Adrenal gland (tissue), 12 donors: ENCODE measurements around the gene TTLL11. TPM values are rescaled to one million over a fixed set of nuclear protein-coding genes. Genes with fewer than 3 reads are reported as not detected.

ENCODE experiments used
- DNase-seq, 7 donors: peaks; one replicate each; pipeline ENCODE4 v3.0.0-alpha.2; 2019 to 2020
- H3K27ac ChIP-seq, 5 donors: fragments of 200-600 bp; sonication (generic) in 4 of 5; 1 replicate in 3 of 5; 2 replicates in 2 of 5; pipeline versions ENCODE4 v1.5.1 to v1.8.0; 2016 to 2020; ENCODE audit warnings: mild to moderate bottlenecking in 1 of 5
- H3K27me3 ChIP-seq: fragments of 200-600 bp; 2 replicates; pipeline ENCODE4 v1.8.0; 2021
- H3K36me3 ChIP-seq, 2 donors: fragments of 200-600 bp; replicated peaks in 1 of 2; 1 replicate in 1 of 2; 2 replicates in 1 of 2; pipeline versions ENCODE4 v1.5.1 to v1.8.0; 2018 to 2022
- H3K4me1 ChIP-seq, 2 donors: fragments of 200-600 bp; replicated peaks in 1 of 2; 1 replicate in 1 of 2; 2 replicates in 1 of 2; pipeline versions ENCODE4 v1.5.1 to v1.8.0; 2018 to 2021
- H3K4me3 ChIP-seq, 4 donors: fragments of 200-600 bp; sonication (generic) in 3 of 4; one replicate each; pipeline ENCODE4 v1.5.1; 2016 to 2018
- H3K9me3 ChIP-seq, 3 donors: fragments of 200-600 bp; sonication (generic) in 1 of 3; replicated peaks in 1 of 3; 1 replicate in 2 of 3; 2 replicates in 1 of 3; pipeline versions ENCODE4 v1.5.1 to v1.8.0; 2016 to 2021
- CTCF ChIP-seq, 6 experiments: fragments of 450-650 bp in 4 of 6; fragments of 200-600 bp in 2 of 6; sonication (generic) in 1 of 6; IDR thresholded peaks; 1 replicate in 5 of 6; 2 replicates in 1 of 6; pipeline versions ENCODE4 v1.5.1 to v1.8.0; 2016 to 2021; ENCODE audit warnings: antibody characterized with exemption in 6 of 6, mild to moderate bottlenecking in 2 of 6, moderate library complexity in 1 of 6
- POLR2A ChIP-seq, 2 donors: fragments of 450-650 bp; IDR thresholded peaks; one replicate each; pipeline ENCODE4 v1.6.1; 2017; ENCODE audit warnings: antibody characterized with exemption in 2 of 2, mild to moderate bottlenecking in 2 of 2, moderate library complexity in 1 of 2
- WGBS, 4 donors: extraction: QIAGEN DNeasy Blood & Tissue Kit in 2 of 4; methylation state at CpG; one replicate each; pipeline versions ENCODE4 v1.1.5 to v1.1.7; 2013 to 2017; 5-methylcytosine and 5-hydroxymethylcytosine counted together
- intact Hi-C, 2 donors: fragments of 100-400 bp; cut with DNase I; formaldehyde crosslinking; loops; one replicate each; pipeline versions ENCODE4 v1.14.1 to v1.15.0; 2022 to 2023
- polyA plus RNA-seq, 3 donors: library from polyadenylated mRNA; stranded (reverse); fragments of 200-250 nt in 2 of 3; fragments of 350-450 nt in 1 of 3; fragmentation: Illumina TruSeq in 1 of 3; extraction: RNeasy Lipid Tissue Mini Kit (QIAGEN cat#74804) in 1 of 3; gene quantifications; one replicate each; pipeline ENCODE4 v1.2.3, GENCODE V29; 2013 to 2014
- total RNA-seq, 9 donors: library from RNA; depleted of rRNA in 4 of 9; stranded (reverse); fragments of >200 nt in 4 of 9; fragments of 120-200 nt in 1 of 9; fragmentation: NEBNext Ultra II Directional in 1 of 9; extraction: Animal tissue kit (Norgen Biotek cat#: 25700) in 1 of 9; gene quantifications; one replicate each; pipeline versions ENCODE4 v1.1.0 to v1.2.4, GENCODE V29; 2013 to 2023
- donor health status: healthy with polysubstance abuse.
- donor health status: Bipolar disorder and iron deficiency.
- donor health status: DM: yes; HTN: yes; CAD: no.
- donor health status: DM: no; HTN: no; CAD: no.
- donor health status: DM: no; HTN: no; CAD: no.
- donor health status: DM: yes; HTN: yes; CAD: no.

Gene TTLL11
- total and polyA plus RNA-seq, 12 donors: 4.8 to 30.9 (median 13.7) TPM

- peaks cover 0 to 10% (median 7%) of the 10 kb centered on the region in 3 donors for H3K9me3 ChIP-seq
- no peak overlapping the region for H3K4me3 ChIP-seq
- 78 to 94% (median 90%) methylated on average over 4 to 9 of the region's 9 CpGs for WGBS, 4 donors
- peak overlapping the region in 1 of 5 donors; percentile 61 for H3K27ac ChIP-seq
- intact Hi-C loops: loop anchor here (10.0 kb wide), 3 partner anchors 77 to 127 kb away; no protein-coding TSS in a partner anchor
- H3K4me1 ChIP-seq: peaks cover 5 to 13% of the 10 kb centered on the region in 2 donors
- TF ChIP-seq POLR2A (IDR thresholded peaks at IDR 0.05) (no peak), CTCF (IDR thresholded peaks at IDR 0.05) (no peak)
- no peaks in the 10 kb centered on the region for H3K27me3 ChIP-seq
- no peak for DNase-seq
- no peaks in the 10 kb centered on the region for H3K36me3 ChIP-seq
Measured at GRCh38 chr9:121851641-121852091, 241.4 kb downstream of the TTLL11 start.

GRCh38 chr9:121850366-121850765 lies 242.7 kb downstream of the TTLL11 start:
- peaks cover 5 to 13% of the 10 kb centered on the region in 2 donors for H3K4me1 ChIP-seq
- no peak overlapping the region for H3K27ac ChIP-seq
- H3K36me3 ChIP-seq: no peaks in the 10 kb centered on the region
- intact Hi-C loops: loop anchor here (10.0 kb wide), 3 partner anchors 76 to 126 kb away; no protein-coding TSS in a partner anchor
- peaks cover 0 to 10% (median 7%) of the 10 kb centered on the region in 3 donors for H3K9me3 ChIP-seq
- WGBS, 4 donors: 90 to 100% (median 94%) methylated on average over 2 of the region's 2 CpGs
- no peak overlapping the region for H3K4me3 ChIP-seq
- no peak for DNase-seq
- no peaks in the 10 kb centered on the region for H3K27me3 ChIP-seq
- no peak for TF ChIP-seq POLR2A (IDR thresholded peaks at IDR 0.05)
- no peak for TF ChIP-seq CTCF (IDR thresholded peaks at IDR 0.05)

DNA sequence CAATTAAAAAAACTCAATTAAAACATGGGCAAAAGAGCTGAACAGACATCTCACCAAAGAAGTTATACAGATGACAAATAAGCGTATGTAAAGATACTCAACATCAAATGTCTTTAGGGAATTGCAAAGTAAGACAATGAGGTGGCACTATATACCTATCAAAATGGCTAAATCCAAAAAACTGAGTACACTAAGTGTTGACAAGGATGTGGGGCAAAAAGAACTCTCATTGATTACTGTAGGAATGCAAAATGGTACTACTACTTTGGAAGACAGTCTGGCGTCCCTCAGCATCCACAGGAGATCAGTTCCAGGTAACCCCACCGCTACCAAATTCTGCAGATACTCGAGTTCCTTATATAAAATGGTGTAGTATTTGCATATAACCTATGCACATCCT lies 243.6 kb downstream of the TTLL11 start:
- DNase-seq: no peak
- Histone ChIP-seq H3K4me3 (no peak overlapping the region), H3K27ac (no peak overlapping the region), H3K9me3 (peaks cover 0 to 10% (median 7%) of the 10 kb centered on the region in 3 donors), H3K27me3 (no peaks in the 10 kb centered on the region), H3K36me3 (no peaks in the 10 kb centered on the region), H3K4me1 (peaks cover 5 to 13% of the 10 kb centered on the region in 2 donors)
- intact Hi-C loops: no loop called here
- TF ChIP-seq POLR2A (IDR thresholded peaks at IDR 0.05) (no peak), CTCF (IDR thresholded peaks at IDR 0.05) (no peak)
- WGBS, 4 donors: 70 to 96% (median 77%) methylated on average over 4 of the region's 4 CpGs

DNA sequence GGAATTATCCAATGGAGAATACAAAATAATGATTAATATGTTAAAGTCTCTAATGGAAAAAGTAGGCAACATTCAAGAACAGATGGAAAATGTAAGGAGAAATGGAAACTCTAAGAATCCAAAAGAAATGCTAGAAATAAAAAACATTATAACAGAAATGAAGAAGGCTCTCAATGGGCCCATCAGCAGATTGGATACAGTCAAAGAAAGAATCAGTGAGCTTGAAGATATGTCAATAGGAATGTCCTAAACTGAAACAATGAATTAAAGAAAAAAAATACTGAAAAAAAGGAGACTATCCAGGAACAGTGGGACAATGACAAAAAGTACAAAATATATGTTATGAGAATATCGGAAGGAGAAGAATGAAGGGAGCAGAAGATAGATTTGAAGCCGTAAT lies 248.5 kb downstream of the TTLL11 start:
- 48 to 97% (median 65%) methylated on average over 2 of the region's 2 CpGs for WGBS, 4 donors
- no peak for TF ChIP-seq CTCF (IDR thresholded peaks at IDR 0.05)
- TF ChIP-seq POLR2A (IDR thresholded peaks at IDR 0.05): no peak
- Histone ChIP-seq H3K9me3 (peaks cover 0 to 8% (median 7%) of the 10 kb centered on the region in 3 donors), H3K4me1 (no peaks in the 10 kb centered on the region), H3K27me3 (no peaks in the 10 kb centered on the region), H3K4me3 (no peak overlapping the region), H3K36me3 (no peaks in the 10 kb centered on the region), H3K27ac (no peak overlapping the region)
- intact Hi-C loops: no loop called here
- no peak for DNase-seq
